HEK293 (cell line): Measurements from ENCODE around the gene RAD51C.

Source experiments
- BCL11A ChIP-seq: fragments of 450-650 bp; formaldehyde crosslinking; IDR thresholded peaks from 2 replicates; pipeline ENCODE4 v1.5.1; 2016; ENCODE audit warnings: low read depth, missing biosample characterization, missing genetic modification characterization
- IKZF3 ChIP-seq: fragments of 450-650 bp; IDR thresholded peaks from 2 replicates; pipeline ENCODE4 v1.5.0; 2018; ENCODE audit warnings: missing biosample characterization, mild to moderate bottlenecking, missing genetic modification characterization, moderate library complexity
- TRIM28 ChIP-seq: IDR thresholded peaks from 2 replicates; pipeline ENCODE4 v1.6.1; 2011; ENCODE audit warnings: low read length, control low read depth, borderline replicate concordance
- ZBTB8A ChIP-seq: fragments of 450-650 bp; formaldehyde crosslinking; IDR thresholded peaks from 2 replicates; pipeline ENCODE4 v1.5.1; 2016; ENCODE audit warnings: missing biosample characterization, missing genetic modification characterization
- ZFP37 ChIP-seq: fragments of 450-650 bp; formaldehyde crosslinking; IDR thresholded peaks from 2 replicates; pipeline ENCODE4 v1.5.1; 2016; ENCODE audit warnings: missing biosample characterization, missing genetic modification characterization
- ZNF121 ChIP-seq: fragments of 450-650 bp; formaldehyde crosslinking; IDR thresholded peaks from 2 replicates; pipeline ENCODE4 v1.5.1; 2016; ENCODE audit warnings: missing biosample characterization, missing genetic modification characterization
- ZNF350 ChIP-seq: fragments of 450-650 bp; formaldehyde crosslinking; IDR thresholded peaks from 2 replicates; pipeline ENCODE4 v1.5.0; 2017; ENCODE audit warnings: missing biosample characterization, mild to moderate bottlenecking, missing genetic modification characterization
- ZNF76 ChIP-seq: fragments of 450-650 bp; formaldehyde crosslinking; IDR thresholded peaks from 2 replicates; pipeline ENCODE4; 2016; ENCODE audit warnings: low read depth, missing biosample characterization, missing genetic modification characterization, borderline replicate concordance
- TF ChIP-seq, protein P1 (sequence below): fragments of 450-650 bp; formaldehyde crosslinking; IDR thresholded peaks from 2 replicates; pipeline ENCODE4 v1.5.1; 2016; ENCODE audit warnings: missing biosample characterization, missing genetic modification characterization
- TF ChIP-seq, protein P2 (sequence below): fragments of 450-650 bp; formaldehyde crosslinking; IDR thresholded peaks from 2 replicates; pipeline ENCODE4 v1.5.1; 2017; ENCODE audit warnings: missing biosample characterization, mild to moderate bottlenecking, missing genetic modification characterization, moderate library complexity
- TF ChIP-seq, protein P3 (sequence below): fragments of 450-650 bp; formaldehyde crosslinking; IDR thresholded peaks from 2 replicates; pipeline ENCODE4 v1.5.1; 2016; ENCODE audit warnings: missing biosample characterization, missing genetic modification characterization
- TF ChIP-seq, protein P4 (sequence below): fragments of 450-650 bp; formaldehyde crosslinking; IDR thresholded peaks from 2 replicates; pipeline ENCODE4 v1.5.1; 2016; ENCODE audit warnings: missing biosample characterization, missing genetic modification characterization, low read depth

DNA sequence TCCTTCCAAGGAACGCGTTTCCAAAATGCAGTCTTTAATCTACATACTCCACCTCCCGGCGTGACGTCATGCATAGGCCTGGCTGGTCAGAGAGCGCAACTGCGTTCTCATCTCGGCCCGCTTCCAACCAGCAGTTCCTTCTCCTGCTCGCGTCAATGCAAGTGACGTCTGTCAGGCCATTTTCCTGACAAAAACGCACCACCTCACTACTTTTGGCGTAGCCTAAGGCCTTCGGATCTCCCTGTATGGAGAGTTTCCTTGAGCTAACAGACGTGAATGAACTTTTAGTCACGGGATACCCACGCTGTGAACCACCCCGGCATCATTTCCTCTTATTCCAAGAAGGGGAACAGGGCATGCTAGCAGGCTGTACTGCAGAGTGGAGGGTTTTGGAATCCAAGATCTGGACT is 25.5 kb upstream of the RAD51C start:
- TF ChIP-seq ZNF76 (tag by site-specific recombination) (no peak), ZNF121 (no peak), ZFP37 (no peak), BCL11A (tag by site-specific recombination) (no peak), TRIM28 (no peak), ZBTB8A (no peak), IKZF3 (tag by site-specific recombination) (no peak), ZNF350 (no peak)
- TF ChIP-seq, protein P1, sequence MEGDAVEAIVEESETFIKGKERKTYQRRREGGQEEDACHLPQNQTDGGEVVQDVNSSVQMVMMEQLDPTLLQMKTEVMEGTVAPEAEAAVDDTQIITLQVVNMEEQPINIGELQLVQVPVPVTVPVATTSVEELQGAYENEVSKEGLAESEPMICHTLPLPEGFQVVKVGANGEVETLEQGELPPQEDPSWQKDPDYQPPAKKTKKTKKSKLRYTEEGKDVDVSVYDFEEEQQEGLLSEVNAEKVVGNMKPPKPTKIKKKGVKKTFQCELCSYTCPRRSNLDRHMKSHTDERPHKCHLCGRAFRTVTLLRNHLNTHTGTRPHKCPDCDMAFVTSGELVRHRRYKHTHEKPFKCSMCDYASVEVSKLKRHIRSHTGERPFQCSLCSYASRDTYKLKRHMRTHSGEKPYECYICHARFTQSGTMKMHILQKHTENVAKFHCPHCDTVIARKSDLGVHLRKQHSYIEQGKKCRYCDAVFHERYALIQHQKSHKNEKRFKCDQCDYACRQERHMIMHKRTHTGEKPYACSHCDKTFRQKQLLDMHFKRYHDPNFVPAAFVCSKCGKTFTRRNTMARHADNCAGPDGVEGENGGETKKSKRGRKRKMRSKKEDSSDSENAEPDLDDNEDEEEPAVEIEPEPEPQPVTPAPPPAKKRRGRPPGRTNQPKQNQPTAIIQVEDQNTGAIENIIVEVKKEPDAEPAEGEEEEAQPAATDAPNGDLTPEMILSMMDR (tag by site-specific recombination) = no peak
- TF ChIP-seq, protein P2, sequence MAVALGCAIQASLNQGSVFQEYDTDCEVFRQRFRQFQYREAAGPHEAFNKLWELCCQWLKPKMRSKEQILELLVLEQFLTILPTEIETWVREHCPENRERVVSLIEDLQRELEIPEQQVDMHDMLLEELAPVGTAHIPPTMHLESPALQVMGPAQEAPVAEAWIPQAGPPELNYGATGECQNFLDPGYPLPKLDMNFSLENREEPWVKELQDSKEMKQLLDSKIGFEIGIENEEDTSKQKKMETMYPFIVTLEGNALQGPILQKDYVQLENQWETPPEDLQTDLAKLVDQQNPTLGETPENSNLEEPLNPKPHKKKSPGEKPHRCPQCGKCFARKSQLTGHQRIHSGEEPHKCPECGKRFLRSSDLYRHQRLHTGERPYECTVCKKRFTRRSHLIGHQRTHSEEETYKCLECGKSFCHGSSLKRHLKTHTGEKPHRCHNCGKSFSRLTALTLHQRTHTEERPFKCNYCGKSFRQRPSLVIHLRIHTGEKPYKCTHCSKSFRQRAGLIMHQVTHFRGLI (tag by site-specific recombination) = no peak
- TF ChIP-seq, protein P3, sequence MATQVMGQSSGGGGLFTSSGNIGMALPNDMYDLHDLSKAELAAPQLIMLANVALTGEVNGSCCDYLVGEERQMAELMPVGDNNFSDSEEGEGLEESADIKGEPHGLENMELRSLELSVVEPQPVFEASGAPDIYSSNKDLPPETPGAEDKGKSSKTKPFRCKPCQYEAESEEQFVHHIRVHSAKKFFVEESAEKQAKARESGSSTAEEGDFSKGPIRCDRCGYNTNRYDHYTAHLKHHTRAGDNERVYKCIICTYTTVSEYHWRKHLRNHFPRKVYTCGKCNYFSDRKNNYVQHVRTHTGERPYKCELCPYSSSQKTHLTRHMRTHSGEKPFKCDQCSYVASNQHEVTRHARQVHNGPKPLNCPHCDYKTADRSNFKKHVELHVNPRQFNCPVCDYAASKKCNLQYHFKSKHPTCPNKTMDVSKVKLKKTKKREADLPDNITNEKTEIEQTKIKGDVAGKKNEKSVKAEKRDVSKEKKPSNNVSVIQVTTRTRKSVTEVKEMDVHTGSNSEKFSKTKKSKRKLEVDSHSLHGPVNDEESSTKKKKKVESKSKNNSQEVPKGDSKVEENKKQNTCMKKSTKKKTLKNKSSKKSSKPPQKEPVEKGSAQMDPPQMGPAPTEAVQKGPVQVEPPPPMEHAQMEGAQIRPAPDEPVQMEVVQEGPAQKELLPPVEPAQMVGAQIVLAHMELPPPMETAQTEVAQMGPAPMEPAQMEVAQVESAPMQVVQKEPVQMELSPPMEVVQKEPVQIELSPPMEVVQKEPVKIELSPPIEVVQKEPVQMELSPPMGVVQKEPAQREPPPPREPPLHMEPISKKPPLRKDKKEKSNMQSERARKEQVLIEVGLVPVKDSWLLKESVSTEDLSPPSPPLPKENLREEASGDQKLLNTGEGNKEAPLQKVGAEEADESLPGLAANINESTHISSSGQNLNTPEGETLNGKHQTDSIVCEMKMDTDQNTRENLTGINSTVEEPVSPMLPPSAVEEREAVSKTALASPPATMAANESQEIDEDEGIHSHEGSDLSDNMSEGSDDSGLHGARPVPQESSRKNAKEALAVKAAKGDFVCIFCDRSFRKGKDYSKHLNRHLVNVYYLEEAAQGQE (tag by site-specific recombination) = no peak
- TF ChIP-seq, protein P4, sequence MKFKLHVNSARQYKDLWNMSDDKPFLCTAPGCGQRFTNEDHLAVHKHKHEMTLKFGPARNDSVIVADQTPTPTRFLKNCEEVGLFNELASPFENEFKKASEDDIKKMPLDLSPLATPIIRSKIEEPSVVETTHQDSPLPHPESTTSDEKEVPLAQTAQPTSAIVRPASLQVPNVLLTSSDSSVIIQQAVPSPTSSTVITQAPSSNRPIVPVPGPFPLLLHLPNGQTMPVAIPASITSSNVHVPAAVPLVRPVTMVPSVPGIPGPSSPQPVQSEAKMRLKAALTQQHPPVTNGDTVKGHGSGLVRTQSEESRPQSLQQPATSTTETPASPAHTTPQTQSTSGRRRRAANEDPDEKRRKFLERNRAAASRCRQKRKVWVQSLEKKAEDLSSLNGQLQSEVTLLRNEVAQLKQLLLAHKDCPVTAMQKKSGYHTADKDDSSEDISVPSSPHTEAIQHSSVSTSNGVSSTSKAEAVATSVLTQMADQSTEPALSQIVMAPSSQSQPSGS = no peak
